Liver (tissue), 9 donors: ENCODE results near the gene SKAP2. TPM values are rescaled to one million over a fixed set of nuclear protein-coding genes. Genes with fewer than 3 reads are reported as not detected.

Experiments
- DNase-seq: peaks from one replicate; pipeline ENCODE4 v3.0.0-alpha.2; 2017; ENCODE audit warnings: low spot score
- H3K27ac ChIP-seq, 2 donors: one replicate each; pipeline ENCODE4 v1.7.0; 2013; ENCODE audit warnings: inconsistent platforms in 2 of 2, low read length in 2 of 2, control low read depth in 1 of 2, low read depth in 1 of 2, mild to moderate bottlenecking in 1 of 2
- H3K27me3 ChIP-seq, 4 donors: one replicate each; pipeline versions ENCODE4 v1.6.1 to v1.7.0; 2013; ENCODE audit warnings: low read length in 3 of 4, inconsistent platforms in 1 of 4, mild to moderate bottlenecking in 1 of 4, moderate library complexity in 1 of 4; ENCODE audit not compliant: control insufficient read depth in 4 of 4, insufficient read depth in 4 of 4
- H3K36me3 ChIP-seq, 4 donors: one replicate each; pipeline versions ENCODE4 v1.6.1 to v1.7.0; 2013; ENCODE audit warnings: low read length in 3 of 4, mild to moderate bottlenecking in 3 of 4, low read depth in 1 of 4, moderate library complexity in 1 of 4; ENCODE audit not compliant: control insufficient read depth in 4 of 4, insufficient read depth in 3 of 4
- H3K4me1 ChIP-seq, 4 donors: one replicate each; pipeline versions ENCODE4 v1.6.1 to v1.7.0; 2013; ENCODE audit warnings: low read length in 3 of 4, mild to moderate bottlenecking in 3 of 4, moderate library complexity in 1 of 4; ENCODE audit not compliant: control insufficient read depth in 4 of 4, insufficient read depth in 4 of 4
- H3K4me3 ChIP-seq, 3 donors: one replicate each; pipeline versions ENCODE4 v1.6.1 to v1.7.0; 2013; ENCODE audit warnings: low read length in 3 of 3, control low read depth in 1 of 3, low read depth in 1 of 3, mild to moderate bottlenecking in 1 of 3
- H3K9ac ChIP-seq, 2 donors: one replicate each; pipeline ENCODE4 v1.7.0; 2013; ENCODE audit warnings: low read length in 2 of 2, mild to moderate bottlenecking in 2 of 2, moderate library complexity in 2 of 2, control low read depth in 1 of 2, low read depth in 1 of 2
- H3K9me3 ChIP-seq, 4 donors: one replicate each; pipeline versions ENCODE4 v1.6.1 to v1.7.0; 2013; ENCODE audit warnings: low read length in 3 of 4; ENCODE audit not compliant: control insufficient read depth in 4 of 4
- EGR1 ChIP-seq, 2 donors: IDR thresholded peaks; 2 replicates each; pipeline ENCODE4 v1.6.1; 2016 to 2018; ENCODE audit warnings: antibody characterized with exemption in 2 of 2, low read depth in 2 of 2
- FOXA1 ChIP-seq: IDR thresholded peaks from 2 replicates; pipeline ENCODE4 v1.6.1; 2016; ENCODE audit warnings: antibody characterized with exemption
- FOXA2 ChIP-seq: IDR thresholded peaks from 2 replicates; pipeline ENCODE4 v1.6.1; 2016; ENCODE audit warnings: antibody characterized with exemption
- GABPA ChIP-seq, 2 donors: IDR thresholded peaks in 1 of 2; conservative IDR thresholded peaks in 1 of 2; 2 replicates each; pipeline ENCODE4 v1.6.1; 2016; ENCODE audit warnings: antibody characterized with exemption in 2 of 2, mild to moderate bottlenecking in 1 of 2, moderate library complexity in 1 of 2
- HNF4A ChIP-seq, 2 donors: conservative IDR thresholded peaks; 2 replicates each; pipeline ENCODE4 v1.6.1; 2016; ENCODE audit warnings: antibody characterized with exemption in 2 of 2, mild to moderate bottlenecking in 2 of 2
- HNF4G ChIP-seq: IDR thresholded peaks from 2 replicates; pipeline ENCODE4 v1.6.1; 2016; ENCODE audit warnings: antibody characterized with exemption
- JUND ChIP-seq, 2 donors: IDR thresholded peaks; 2 replicates each; pipeline ENCODE4 v1.6.1; 2016; ENCODE audit warnings: antibody characterized with exemption in 2 of 2
- NR2F2 ChIP-seq: IDR thresholded peaks from 2 replicates; pipeline ENCODE4 v1.6.1; 2016; ENCODE audit warnings: antibody characterized with exemption
- RAD21 ChIP-seq, 2 donors: IDR thresholded peaks; 2 replicates each; pipeline ENCODE4 v1.6.1; 2016; ENCODE audit warnings: antibody characterized with exemption in 2 of 2, mild to moderate bottlenecking in 2 of 2
- RXRA ChIP-seq, 2 donors: IDR thresholded peaks; 2 replicates each; pipeline ENCODE4 v1.6.1; 2017 to 2018; ENCODE audit warnings: antibody characterized with exemption in 2 of 2, mild to moderate bottlenecking in 1 of 2
- SP1 ChIP-seq: IDR thresholded peaks from 2 replicates; pipeline ENCODE4 v1.6.1; 2018; ENCODE audit warnings: antibody characterized with exemption, mild to moderate bottlenecking
- TAF1 ChIP-seq: conservative IDR thresholded peaks from 2 replicates; pipeline ENCODE4 v1.6.1; 2016; ENCODE audit warnings: antibody characterized with exemption, mild to moderate bottlenecking
- YY1 ChIP-seq: IDR thresholded peaks from 2 replicates; pipeline ENCODE4 v1.6.1; 2016; ENCODE audit warnings: antibody characterized with exemption, mild to moderate bottlenecking
- ZBTB33 ChIP-seq: IDR thresholded peaks from 2 replicates; pipeline ENCODE4 v1.6.1; 2016; ENCODE audit warnings: antibody characterized with exemption
- WGBS: extraction: QIAGEN DNeasy Blood & Tissue Kit; methylation state at CpG from one replicate; pipeline ENCODE4 v1.1.7; 2013; 5-methylcytosine and 5-hydroxymethylcytosine counted together
- polyA plus RNA-seq, 2 donors: library from polyadenylated mRNA; stranded (reverse) in 1 of 2; unstranded in 1 of 2; fragments of 200-250 nt in 1 of 2; fragments of >200 nt in 1 of 2; fragmentation: Nextera tagmentation in 1 of 2; extraction: Ambion mirVana in 1 of 2; gene quantifications; one replicate each; pipeline versions ENCODE4 v1.2.1 to v1.2.3, GENCODE V29; 2013 to 2015
- total RNA-seq, 2 donors: library from RNA; depleted of rRNA; stranded (reverse); fragments of >200 nt; gene quantifications; one replicate each; pipeline ENCODE4 v1.2.3, GENCODE V29; 2014
- TF ChIP-seq, protein P1 (sequence below): IDR thresholded peaks from 2 replicates; pipeline ENCODE4 v1.6.1; 2016; ENCODE audit warnings: antibody characterized with exemption
- TF ChIP-seq, protein P2 (sequence below): IDR thresholded peaks from 2 replicates; pipeline ENCODE4 v1.6.1; 2016; ENCODE audit warnings: antibody characterized with exemption, mild to moderate bottlenecking
- TF ChIP-seq, protein P3 (sequence below): IDR thresholded peaks from 2 replicates; pipeline ENCODE4 v1.6.1; 2016; ENCODE audit warnings: antibody characterized with exemption
- donor health status: healthy.
- donor health status: healthy.
- donor health status: healthy.
- donor health status: healthy.
- donor health status: healthy.

Gene SKAP2
- total and polyA plus RNA-seq, 4 donors, result 3.4 to 9.2 (median 5.1) TPM

DNA sequence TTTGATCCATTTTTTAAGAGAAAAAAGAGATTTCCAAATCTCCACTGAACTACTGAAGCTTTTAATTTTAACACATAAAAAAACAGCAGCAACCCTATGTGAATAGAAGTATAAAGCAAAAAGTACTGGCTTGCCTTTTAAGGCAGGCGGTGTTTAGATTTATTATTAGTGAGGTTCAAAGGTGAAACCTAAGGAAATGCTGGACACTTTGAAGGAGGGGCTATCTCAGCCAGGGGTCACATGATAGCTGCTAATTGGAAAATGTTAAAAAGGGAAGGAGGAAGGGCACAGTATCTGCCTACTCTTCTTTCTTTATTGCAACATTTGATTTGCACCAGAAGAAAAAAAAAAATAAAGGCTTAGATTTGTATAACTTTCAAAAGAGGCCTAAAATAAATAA, 183.8 kb downstream of the SKAP2 start:
- Histone ChIP-seq H3K4me3 (no peak overlapping the region), H3K36me3 (no peaks in the 10 kb centered on the region), H3K27ac (no peak overlapping the region), H3K9me3 (no peaks in the 10 kb centered on the region), H3K4me1 (no peaks in the 10 kb centered on the region), H3K27me3 (no peaks in the 10 kb centered on the region), H3K9ac (no peak overlapping the region)
- no peak for DNase-seq
- TF ChIP-seq HNF4A (conservative IDR thresholded peaks at IDR 0.05), result no peak
- TF ChIP-seq RXRA (IDR thresholded peaks at IDR 0.05), result no peak
- TF ChIP-seq, protein P1, sequence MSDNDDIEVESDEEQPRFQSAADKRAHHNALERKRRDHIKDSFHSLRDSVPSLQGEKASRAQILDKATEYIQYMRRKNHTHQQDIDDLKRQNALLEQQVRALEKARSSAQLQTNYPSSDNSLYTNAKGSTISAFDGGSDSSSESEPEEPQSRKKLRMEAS, result no peak
- TF ChIP-seq, protein P2, sequence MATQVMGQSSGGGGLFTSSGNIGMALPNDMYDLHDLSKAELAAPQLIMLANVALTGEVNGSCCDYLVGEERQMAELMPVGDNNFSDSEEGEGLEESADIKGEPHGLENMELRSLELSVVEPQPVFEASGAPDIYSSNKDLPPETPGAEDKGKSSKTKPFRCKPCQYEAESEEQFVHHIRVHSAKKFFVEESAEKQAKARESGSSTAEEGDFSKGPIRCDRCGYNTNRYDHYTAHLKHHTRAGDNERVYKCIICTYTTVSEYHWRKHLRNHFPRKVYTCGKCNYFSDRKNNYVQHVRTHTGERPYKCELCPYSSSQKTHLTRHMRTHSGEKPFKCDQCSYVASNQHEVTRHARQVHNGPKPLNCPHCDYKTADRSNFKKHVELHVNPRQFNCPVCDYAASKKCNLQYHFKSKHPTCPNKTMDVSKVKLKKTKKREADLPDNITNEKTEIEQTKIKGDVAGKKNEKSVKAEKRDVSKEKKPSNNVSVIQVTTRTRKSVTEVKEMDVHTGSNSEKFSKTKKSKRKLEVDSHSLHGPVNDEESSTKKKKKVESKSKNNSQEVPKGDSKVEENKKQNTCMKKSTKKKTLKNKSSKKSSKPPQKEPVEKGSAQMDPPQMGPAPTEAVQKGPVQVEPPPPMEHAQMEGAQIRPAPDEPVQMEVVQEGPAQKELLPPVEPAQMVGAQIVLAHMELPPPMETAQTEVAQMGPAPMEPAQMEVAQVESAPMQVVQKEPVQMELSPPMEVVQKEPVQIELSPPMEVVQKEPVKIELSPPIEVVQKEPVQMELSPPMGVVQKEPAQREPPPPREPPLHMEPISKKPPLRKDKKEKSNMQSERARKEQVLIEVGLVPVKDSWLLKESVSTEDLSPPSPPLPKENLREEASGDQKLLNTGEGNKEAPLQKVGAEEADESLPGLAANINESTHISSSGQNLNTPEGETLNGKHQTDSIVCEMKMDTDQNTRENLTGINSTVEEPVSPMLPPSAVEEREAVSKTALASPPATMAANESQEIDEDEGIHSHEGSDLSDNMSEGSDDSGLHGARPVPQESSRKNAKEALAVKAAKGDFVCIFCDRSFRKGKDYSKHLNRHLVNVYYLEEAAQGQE, result no peak
- TF ChIP-seq, protein P3, sequence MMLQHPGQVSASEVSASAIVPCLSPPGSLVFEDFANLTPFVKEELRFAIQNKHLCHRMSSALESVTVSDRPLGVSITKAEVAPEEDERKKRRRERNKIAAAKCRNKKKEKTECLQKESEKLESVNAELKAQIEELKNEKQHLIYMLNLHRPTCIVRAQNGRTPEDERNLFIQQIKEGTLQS, result no peak
- no peak for TF ChIP-seq NR2F2
- TF ChIP-seq ZBTB33, result no peak
- TF ChIP-seq YY1, result no peak
- TF ChIP-seq TAF1, result no peak
- no peak for TF ChIP-seq FOXA2
- TF ChIP-seq GABPA (IDR thresholded peaks at IDR 0.05 in 1 of 2, conservative IDR thresholded peaks at IDR 0.05 in 1 of 2), result no peak
- TF ChIP-seq FOXA1, result no peak
- TF ChIP-seq HNF4G, result no peak
- TF ChIP-seq EGR1 (IDR thresholded peaks at IDR 0.05; ENCODE audit: low read depth in 2 of 2), result no peak
- no peak for TF ChIP-seq RAD21 (IDR thresholded peaks at IDR 0.05)
- no peak for TF ChIP-seq JUND (IDR thresholded peaks at IDR 0.05)
- no peak for TF ChIP-seq SP1
- WGBS, result 92% methylated on average over 1 of the region's 1 CpG

GRCh38 chr7:26675143-26675887, 189.1 kb downstream of the SKAP2 start:
- H3K36me3 ChIP-seq, result no peaks in the 10 kb centered on the region
- TF ChIP-seq JUND (IDR thresholded peaks at IDR 0.05) (no peak), RXRA (IDR thresholded peaks at IDR 0.05) (no peak), NR2F2 (no peak), SP1 (no peak)
- no peak for DNase-seq
- no peak overlapping the region for H3K4me3 ChIP-seq
- no peaks in the 10 kb centered on the region for H3K9me3 ChIP-seq
- H3K27me3 ChIP-seq, result no peaks in the 10 kb centered on the region
- 96% methylated on average over 4 of the region's 4 CpGs for WGBS
- no peaks in the 10 kb centered on the region for H3K4me1 ChIP-seq
- no peak overlapping the region for H3K9ac ChIP-seq
- H3K27ac ChIP-seq, result no peak overlapping the region
